ENCODE measurements around the gene RPS6KA2.
"Not testable (repeated sequence)": the region's sequence is repeated elsewhere in the genome, so short reads cannot be mapped to it uniquely, and the experiment has no call there.

The RPS6KA2 gene

DNA sequence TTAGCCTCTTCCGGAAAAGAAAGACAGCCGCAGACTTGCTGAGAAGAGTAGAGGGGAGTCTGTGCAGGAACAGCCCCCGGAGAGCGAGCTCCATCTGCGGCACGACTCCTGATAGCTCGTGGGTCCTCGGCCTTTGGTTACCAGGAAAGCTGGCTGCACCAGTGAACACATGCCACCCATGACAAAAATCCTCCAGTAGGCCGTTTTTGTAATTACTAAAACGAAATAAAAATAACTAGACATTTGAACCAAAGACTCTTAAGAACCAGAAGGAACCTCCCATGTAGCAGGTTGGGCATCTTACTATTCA lies 82.8 kb downstream of the RPS6KA2 start:
- DNase-seq, result no peak

DNA sequence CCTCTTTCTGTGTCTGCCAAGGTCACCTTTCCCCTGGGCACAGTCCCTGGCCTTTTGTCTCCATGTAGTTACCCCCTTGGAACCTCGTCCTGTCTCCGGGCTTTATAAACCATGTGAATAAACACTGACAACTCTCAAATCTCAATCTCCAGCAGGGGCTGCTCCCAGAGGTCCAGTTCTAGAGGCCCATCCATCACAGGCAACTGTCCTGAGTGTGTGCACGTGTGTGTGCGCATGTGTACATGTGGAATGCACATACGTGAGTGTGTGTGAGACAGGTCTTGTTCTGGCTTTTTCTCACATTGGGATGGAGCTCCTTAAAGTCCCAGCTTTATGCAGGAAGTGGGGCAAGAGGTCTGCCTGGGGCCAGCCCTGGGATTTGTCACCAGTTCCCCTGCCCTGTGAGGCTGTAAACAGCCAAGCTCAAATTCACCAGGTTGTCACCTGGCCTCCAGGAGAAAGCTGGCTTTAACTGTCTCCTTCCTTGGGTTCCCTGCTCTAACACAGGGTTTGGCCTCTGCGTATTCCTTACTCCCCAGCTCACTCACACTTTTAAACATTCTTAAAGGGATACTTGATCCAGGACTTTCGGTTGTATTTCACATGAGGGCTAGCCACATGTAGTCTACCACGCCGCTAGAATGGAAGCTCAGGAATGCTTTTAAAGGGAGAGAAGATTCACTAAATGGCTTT lies 83.3 kb downstream of the RPS6KA2 start:
- no peak for DNase-seq

DNA sequence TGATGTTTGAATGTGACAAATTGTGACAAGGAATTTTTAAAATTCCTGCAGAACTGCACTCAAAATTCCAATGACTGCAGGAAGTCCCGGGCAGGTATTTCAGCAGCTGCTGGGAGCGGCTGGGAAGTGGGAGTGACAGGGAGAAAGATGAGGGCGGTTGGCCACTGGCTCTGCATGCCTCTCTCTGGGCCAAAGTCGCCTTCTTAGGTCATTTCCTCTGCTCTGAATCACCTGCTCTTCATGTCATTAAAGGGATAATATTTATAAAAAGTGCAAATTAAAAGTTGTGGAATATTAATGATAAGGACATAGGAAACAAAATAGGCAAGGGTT lies 84.5 kb downstream of the RPS6KA2 start:
- peak; percentile 49 for DNase-seq

DNA sequence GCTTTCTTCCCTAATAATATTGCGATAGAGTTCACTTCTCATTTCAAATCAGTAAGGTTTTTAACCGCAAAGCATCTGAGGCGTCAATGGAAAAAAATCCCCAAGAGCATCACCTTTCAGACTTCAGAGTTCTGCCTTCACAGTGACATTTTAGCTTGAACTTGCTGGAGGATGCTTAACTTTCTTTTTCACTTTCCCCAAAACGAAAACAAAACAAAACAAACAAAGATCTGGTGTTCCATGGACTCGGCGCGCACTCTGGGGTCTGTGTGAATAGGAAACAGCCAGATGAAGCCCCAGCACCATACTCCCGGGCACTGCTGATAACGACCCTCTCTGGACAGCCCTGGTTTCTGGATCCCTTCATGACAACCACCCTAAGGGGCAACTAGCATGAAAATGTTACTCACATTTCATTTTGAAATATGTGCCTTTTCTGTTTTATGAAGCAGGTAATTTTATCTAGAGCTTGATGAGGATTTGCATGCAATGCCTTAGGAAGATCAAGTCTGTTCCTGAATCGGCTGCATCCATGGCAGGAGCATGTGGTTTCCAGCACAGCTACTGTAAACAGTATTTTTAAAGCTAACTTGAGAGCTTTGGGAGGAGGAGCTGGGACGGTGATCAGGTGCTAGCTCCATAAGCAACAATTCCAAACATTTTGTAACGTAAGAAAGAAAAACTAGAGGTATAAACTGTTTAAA lies 85.0 kb downstream of the RPS6KA2 start:
- no peak for DNase-seq

DNA sequence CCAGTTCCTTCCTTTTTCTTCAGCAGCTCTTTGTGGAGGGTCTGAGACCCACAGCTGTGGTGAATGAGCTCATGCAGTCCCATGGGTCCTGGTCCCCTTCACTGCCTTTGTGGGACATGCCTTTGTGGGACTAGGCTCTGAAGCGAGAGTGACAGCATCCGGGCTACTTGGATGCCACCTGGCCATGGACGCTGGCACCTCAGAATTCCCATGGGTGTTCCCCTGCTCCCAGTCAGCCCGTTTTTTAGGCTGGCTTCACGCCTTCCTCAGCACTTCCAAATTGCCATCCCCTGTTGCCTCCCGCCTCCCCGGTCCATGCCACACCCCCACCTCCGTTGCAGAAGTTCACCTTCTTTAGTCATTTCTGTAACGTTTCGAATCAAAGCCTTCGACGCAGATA lies 85.7 kb downstream of the RPS6KA2 start:
- DNase-seq, result no peak

DNA sequence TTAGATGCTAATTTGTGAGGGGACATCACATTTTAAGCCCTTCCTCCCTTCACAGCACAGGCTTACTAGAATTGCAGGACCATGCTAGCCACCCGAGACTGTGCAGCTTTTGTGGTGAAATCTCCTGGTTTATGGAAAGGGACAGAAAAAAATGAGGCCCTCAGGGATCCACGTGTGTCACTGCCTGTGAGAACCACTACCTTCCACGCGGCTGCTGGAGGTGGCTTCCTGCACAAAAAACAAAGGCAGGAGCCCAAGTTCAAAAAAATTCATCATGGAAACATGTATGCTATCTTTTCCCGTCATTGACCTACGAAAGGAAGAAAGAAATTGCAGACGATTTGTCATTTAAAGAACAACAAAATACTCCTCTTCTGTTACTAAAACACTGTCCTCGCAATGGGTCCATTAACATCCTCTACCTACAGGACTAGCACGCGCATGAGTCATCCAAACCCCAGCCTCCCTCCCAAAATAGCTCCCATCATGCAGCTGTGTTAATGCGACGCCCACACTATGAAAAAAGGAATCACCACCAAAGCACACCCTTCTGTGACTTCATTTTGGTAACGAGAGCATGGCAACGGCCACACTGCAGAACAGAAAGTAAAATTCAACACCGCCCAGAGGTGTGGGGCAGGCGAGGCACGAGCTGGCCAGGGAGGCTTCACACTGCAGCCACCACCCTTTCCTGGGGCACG lies 86.3 kb downstream of the RPS6KA2 start:
- DNase-seq, result no peak

DNA sequence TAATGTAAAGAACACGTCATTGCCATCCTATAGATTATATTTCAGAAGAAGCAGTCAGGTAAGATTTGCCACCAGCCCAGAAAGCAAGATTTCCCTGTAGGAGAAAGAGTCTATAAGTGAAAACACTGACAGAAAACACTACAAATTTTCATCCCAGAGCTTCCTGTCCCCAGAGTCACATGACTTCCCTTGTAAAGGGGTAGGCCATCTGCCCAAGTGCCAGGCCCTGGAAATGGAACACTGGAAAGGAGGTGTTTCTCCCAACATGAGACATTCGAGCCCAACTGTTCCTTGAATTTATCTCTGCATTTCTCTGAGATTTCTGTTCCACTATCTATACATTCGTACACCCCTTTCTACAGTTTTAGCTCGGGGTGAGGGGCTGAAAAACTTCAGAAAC lies 87.5 kb downstream of the RPS6KA2 start:
- no peak for DNase-seq

DNA sequence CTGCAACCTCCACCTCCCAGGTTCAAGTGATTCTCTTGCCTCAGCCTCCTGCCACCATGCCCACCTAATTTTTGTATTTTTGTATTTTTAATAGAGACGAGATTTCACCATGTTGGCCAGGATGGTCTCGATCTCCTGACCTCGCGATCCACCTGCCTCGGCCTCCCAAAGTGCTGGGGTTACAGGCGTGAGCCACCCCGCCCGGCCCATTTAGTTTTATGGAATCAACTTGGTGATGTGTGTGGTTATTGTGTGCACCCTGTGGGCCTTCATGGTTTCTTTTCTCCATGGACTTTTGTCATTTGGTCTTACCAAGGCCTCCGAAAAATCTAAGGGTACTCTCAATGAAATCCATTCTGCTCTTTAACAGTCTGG lies 88.1 kb downstream of the RPS6KA2 start:
- DNase-seq, result not testable (repeated sequence)

DNA sequence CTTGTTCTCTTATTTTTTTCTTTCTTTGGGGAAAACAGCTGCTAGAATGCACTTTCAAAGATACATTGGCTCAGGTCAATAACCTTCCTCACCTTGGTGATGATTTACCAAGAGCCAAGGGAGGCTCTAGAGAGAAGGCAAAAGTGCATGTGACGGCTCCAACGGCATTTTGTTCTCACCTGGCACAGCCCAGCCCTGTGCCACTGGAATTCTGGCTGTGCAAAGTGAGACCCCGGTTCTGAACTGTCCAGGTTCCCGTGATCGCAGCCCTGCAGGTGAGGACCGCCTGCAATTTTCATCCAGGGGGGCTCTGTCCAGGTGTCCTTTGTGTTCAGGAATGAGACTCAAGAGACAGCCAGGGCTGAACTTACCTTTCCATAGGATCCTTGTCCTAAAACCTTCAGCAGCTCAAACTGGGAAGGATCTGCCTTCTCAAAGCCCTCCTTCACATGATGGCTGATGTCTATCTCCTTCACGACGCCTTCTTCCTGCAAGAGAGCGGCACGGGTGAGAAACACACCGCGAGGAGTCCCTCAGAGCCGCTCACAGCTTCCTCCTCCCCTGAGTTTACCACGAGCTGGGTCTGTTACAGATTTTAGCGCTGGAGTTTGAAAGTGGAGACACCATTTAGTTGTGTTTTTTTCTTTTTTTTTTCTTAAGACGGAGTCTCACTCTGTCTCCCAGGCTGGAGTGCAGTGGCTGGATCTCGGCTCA lies 88.6 kb downstream of the RPS6KA2 start:
- no peak for DNase-seq

DNA sequence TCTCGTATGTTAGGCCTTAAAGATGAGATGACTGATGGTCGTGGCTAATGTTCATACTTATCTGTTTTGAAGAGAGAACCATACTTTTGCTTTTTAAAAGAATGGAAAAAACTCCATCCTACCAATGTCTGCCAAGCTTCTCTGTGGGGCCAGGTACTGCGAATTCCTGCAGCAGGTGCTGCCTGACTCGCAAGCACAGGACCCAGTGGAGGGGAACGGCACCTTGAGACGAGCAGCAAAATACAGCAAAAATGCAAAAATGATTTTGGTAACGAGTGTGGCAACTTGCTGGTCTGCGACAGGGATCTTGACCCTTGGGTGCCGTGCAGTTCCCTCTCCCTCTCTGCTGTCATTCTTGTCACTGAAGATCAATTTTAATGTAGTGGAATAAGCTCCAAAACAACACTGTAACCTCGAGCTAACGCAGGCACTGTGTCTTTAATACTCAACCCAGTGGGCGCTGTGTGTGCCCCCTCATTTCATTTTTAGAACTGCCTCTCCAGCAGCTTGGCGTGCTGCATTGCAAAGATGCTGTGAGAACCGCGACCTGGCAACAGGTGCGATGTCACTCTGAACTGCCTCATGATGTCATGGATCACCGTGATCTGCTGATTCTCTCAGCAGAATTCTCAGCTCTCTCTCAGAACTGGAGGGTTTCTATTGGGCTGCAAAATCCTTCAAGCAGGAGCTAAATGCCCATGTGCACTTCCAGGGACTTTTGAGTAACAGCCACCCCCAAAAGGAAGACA lies 92.2 kb downstream of the RPS6KA2 start:
- no peak for DNase-seq

DNA sequence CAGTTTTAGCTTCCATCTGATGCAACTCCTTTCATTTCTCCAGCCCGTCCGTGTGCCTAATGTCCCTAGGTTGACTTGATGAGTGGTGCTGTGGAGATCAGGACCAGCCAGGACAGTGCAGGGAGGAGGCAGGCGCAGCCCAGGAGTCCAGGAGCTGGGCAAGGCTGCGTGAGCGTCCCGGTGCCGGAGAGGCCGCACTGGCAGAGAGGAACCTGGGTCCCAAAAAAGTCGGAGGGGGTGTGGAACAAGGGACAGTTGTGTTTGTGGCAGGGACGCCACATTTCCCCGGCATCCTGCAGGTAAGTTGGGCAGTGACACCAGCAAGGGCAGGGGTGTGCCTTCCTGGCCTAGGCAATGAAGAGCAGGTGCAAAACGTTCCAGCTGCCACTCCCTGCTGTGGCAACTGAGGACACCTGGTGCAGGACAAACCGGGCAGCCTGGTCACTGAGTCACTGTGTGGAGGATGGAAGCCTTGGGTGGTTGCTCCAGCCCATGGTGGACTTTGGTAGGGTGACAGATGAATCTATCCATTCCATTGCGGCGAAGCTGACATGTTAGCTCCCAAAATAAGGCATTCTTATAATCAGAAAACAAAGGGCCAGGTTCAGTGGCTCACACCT lies 93.7 kb downstream of the RPS6KA2 start:
- DNase-seq, result no peak

DNA sequence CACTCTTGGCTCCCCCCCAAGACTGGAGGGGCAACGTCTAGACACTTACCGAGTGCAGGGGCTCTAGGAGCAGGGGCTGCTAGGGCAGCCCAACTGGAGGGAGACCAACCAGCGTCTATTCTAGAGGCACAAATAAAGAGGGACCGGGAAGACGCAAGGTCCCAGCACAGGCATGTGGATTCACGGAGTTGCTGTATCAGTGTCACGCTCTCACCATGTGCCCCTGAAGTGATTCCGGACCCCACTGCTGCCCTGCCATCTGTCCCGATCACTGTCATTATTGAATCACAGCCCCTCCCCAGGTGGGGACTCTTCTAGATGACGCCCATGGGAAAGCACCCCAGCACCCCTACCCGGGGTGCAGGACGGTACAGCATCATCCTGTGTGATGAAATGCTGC lies 94.7 kb downstream of the RPS6KA2 start:
- no peak for DNase-seq

DNA sequence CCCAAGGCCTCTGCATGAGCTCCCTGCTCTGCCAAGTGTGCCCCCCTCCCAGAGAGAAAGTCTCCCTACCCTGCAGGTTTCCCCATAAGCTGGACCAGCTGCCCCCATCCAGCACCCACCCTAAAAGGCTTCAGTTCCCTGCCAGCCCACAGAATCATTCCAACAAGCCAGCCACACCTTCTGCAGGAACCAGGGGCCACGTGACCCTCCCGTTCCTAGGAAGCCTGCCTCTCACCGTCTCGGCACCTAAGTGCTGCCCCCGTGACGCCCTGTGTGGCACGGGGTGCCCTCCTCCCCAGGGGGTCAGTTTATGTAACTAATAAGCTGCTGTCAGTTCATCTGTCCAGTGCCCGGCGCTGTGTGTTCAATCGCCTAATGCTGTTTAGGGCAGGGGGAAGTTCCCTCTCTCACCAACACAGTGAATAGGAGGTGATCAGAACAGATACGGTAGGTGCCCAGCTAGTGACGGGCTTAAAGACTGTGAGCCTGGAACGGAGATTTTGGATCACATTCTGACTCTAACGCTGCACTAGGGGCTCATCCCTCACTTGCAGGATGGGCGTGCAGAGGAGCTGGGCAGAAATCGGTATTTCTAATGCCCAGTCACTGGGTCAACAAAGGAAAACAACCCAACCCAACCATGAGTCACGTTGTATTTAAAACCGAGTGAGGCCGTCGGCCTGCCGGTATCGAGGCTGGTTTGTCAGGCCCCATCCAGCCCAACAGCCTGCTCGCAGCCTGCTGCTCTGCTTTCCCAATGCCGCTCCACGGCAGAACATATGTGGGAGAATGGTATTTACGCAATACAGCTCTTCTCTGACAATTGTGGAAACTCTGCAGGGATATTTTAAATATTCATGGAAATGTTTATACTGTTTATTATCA lies 96.6 kb downstream of the RPS6KA2 start:
- DNase-seq, result no peak

DNA sequence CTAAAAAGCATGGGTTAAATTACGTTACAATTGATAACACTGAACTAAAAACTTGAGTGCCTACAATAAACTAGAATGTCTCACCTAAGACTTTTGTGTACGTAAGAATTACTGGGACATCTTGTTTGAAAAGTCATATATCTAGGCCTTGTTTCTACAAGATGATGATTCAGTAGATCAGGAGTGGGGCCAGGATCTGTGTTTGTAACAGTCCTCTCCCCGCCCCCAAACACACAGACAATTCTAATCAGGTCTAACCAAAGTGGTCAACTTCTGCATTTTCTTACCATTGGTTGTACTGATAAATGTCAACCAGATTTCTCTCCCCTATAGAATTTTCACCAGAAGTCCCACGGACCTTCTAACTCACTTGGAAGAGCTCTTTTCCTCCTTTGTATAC lies 97.5 kb downstream of the RPS6KA2 start:
- DNase-seq, result no peak

DNA sequence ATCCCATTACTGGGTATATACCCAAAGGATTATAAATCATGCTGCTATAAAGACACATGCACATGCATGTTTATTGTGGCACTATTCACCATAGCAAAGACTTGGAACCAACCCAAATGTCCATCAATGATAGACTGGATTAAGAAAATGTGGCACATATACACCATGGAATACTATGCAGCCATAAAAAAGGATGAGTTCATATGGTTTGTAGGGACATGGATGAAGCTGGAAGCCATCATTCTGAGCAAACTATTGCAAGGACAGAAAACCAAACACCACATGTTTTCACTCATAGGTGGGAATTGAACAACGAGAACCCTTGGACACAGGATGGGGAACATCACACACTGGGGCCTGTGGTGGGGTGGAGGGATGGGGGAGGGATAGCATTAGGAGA lies 98.0 kb downstream of the RPS6KA2 start:
- DNase-seq, result not testable (repeated sequence)

DNA sequence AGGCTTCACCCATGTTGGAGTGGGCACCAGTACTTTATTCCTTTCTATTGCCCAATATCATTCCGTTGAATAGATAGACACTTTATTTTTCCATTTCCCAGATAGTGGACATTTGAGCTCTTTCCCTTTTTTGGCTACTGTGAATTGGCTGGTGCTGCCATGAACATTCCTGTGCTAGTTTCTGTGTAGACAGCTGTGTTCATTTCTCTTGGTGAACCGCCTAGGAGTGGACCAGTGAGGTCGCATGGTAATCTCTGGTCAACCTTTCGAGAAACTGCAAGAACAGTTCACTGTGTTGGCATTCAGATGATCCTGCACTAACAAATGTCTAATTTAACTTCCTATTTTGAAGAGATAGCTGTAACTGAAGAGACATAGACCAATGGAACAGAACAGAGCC lies 99.2 kb downstream of the RPS6KA2 start:
- no peak for DNase-seq

DNA sequence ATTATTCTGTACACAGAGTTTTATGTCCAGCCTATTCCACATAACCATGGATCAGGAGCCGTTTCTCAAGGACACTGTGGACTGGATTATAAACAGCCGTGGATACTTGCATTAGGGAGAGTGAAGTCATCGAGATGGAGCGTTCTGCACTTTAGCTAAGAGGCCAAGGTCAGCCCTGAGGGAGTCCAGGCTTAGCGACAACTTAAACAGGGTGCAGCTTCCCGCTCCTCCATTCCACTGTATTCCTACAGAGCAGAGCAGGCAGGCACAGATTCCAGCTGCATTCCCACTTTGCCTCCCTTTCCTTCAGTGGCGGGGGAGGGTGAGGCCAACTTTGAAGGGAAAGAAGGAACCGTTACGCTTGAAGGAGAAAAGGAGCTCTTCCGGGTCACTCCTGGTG lies 100.1 kb downstream of the RPS6KA2 start:
- no peak for DNase-seq

DNA sequence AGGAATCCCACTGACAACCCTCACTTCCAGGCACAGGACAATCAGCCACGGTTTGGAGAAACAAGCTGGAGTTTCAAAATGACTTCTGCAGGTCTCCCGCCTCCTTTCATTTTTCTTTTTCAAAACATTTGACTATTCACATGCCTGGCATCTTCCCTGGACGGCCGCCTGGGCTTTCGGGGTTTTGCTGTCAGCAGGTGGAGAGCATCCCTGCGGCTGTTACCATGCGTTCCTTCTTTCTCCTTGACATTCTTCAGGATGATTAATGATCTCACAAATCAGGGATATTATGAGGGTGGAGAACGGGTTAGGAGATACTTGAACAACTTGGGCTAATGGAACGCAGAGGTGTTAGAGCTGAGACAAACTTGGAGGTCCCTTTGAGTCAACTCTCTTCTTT lies 101.5 kb downstream of the RPS6KA2 start:
- no peak for DNase-seq

DNA sequence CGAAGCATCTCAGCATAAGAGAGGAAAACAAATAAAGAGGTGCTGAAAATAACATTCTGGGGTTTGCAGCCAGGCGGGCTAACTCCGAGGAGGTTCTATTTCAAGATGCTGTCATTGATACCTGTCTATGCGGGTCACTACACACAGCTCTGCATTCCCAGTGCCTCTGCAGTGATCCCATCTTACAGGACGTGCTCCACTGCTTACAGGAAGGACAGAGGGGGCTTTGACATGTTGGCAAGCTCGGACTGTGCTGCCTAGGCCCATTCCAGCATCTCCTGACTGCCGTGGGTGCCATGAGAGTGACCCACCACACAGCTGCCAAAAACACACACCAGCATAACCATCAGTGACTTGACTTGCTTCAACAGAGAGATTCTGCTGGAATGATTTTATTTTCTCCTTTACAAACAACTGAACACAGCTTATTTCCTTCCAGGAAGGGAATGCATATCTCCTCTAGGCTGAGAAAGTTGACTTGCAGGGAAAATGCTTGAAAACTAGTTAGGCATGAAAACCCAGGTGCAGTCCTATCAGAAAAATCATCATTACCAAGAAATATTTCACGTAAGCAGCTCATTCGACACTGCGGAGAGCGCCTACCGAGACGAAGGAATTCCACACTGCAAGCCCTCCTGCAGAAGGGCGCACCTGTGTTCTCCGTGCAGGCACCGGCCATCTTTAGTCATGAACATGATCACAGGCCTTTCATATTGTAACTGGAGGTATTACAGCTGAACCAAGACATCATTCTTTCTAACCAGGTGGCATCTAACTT lies 103.1 kb downstream of the RPS6KA2 start:
- DNase-seq, result no peak

DNA sequence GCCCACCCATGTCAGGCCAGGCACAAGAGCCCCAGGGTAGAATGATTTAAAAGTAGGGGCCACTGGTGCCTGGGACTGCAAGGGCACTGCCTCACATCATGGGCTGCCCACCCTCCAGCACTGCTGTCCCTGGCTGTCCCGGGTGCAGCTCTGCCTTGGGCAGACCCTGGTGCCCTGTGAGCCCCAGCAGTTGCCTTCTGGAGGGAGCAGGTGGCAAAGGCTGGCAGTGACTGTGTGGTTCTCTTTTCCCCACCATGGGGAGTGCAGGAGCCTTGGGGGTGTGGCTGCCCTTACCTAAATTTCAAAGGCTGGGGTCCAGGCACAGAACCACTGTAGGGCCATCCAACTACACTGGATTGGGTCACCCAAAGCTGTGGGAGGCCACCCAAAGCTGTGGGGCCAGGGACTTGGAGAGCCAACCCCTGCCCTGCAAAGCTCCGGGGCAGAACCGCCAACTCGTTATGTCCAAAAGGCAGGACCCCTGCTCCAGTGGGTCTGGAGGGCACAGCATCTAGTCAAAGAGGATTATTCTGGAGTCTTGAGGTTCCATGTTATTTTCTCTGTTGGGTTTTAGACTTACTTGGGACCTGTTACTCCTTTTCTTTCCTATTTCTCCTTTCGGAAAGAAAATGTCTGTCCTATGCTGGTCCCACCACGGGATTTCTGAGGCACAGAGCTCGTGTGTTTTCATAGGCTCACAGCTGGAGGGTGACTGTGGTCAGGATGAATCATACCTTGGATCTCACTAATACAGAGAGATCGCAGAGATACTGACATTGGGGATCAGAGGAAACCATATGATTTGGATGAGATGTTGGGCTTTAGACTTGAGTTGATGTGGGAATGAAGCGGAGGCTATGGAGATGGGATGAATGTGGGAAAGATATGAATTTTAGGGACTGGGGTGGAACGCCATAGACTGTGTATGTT lies 105.9 kb downstream of the RPS6KA2 start:
- no peak for DNase-seq
